GM21529 (cell line): Measurements from ENCODE around the gene TM7SF3.
A peak's percentile ranks its signal among the peaks of the same experiment; 100 is the strongest.
"Not testable (repeated sequence)": the region's sequence is repeated elsewhere in the genome, so short reads cannot be mapped to it uniquely, and the experiment has no call there.

ENCODE experiments used
- ATAC-seq: cut with Tn5 transposase; IDR thresholded peaks from one replicate; pipeline ENCODE4 v1.9.1; 2021; ENCODE audit not compliant: unreplicated experiment

The TM7SF3 gene

DNA sequence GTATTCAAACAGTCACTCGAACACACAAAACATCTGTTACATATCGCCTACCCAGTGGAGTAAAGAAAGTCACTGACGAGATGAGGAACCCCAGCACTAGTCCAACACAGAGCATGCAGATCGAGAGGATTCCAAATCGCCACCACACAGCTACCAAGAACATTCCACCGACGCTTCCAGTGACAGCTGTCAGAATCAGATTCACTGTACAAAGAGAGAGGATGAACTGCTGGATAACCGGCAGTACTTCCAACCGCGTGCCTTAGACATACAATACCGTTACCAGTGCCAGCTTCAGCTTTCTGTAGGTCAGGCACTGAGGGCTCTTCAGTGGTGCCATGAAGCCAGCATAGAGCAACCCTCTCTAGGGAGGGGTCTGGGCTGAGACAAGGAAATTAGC is 34.5 kb downstream of the TM7SF3 start:
- no peak for ATAC-seq

DNA sequence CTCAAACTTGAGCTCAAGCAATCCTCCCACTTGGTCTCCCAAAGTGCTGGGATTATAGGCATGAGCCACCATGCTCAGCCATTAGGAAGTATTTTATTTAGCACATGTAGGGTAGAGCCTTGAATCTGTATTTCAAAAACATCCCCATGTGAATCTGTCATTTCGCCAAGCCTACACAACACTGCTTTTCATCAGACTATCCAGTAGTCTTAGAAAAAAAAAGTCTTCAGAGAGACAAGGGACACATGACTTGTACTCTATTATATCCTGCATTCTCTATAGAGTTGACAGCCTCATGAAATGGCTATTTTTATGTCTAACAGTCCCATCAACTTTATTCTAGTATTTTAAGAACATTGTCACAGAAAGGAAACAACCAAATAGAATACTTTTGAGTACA is 35.4 kb downstream of the TM7SF3 start:
- no peak for ATAC-seq

DNA sequence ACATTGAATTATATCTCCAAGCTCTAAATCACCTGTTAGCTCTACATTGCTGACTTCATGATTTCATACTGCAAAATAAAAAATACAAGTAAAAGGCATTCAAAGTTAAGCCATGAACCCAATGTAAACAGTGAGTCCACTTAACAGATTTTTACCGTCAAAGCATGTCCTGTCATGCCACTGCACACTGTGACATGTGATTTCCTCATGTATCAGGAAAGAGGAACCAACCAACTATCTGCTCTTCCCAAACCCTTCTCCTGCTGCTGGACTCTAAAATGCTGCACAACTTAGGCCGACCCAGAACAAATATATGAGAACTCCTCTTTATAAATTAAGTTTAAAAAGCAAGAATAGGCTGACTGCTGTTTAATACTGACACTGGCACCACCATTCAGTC is 37.5 kb downstream of the TM7SF3 start:
- no peak for ATAC-seq

DNA sequence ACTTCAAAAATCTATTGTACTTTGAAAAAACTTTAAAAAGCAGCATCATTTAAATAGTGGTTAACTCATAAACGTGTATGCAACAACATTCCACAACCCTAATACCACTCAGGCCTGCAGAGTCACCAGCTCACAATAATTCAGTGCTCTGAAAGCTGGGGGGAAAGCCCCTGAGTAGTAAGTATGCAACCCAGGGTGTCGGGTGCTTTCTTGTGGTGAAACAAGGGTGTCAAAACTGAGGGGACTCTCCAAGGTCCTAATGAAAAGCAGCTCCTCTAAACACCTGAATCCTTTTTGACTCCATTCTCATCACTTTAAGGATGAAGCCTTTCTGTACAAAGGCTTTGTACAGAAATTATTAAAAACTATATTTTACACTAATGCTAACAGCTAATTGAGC is 42.2 kb downstream of the TM7SF3 start:
- peak; percentile 99 for ATAC-seq

DNA sequence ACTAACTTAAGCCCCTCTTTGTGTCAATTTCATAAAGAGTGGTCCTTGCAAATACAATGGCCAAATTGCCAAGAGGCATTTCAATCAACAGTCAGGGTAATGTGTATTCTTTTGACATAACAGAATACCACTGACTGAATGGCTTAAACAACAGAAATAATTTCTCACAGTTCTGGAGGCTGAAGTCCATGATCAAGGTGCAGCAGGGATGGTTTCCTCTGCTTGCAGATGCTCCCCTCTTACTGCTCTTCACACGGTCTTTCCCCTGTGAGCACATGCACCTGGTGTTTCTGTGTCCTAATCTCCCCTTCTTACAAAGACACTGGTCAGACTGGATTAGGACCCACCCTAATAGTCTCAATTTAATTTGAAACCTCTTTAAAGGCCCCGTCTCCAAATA is 44.0 kb downstream of the TM7SF3 start:
- ATAC-seq: no peak

DNA sequence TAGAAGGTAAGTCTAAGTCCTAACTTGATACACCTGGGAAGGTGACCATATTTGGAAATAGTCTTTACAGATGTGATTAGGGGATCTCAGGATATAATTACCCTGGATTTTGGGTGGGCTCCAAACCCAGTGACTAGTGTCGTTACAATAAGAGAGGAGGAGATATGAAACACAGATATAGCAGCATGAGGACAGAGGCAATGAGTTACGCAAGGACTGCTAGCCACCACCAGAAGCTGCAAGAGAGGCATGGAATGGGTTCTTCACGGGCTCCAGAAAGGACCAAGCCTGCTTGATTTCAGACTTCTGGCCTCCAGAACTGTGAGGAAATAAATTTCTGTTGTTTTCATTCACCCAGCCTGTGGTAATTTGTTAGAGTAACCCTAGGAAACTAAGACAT is 47.3 kb downstream of the TM7SF3 start:
- no peak for ATAC-seq

DNA sequence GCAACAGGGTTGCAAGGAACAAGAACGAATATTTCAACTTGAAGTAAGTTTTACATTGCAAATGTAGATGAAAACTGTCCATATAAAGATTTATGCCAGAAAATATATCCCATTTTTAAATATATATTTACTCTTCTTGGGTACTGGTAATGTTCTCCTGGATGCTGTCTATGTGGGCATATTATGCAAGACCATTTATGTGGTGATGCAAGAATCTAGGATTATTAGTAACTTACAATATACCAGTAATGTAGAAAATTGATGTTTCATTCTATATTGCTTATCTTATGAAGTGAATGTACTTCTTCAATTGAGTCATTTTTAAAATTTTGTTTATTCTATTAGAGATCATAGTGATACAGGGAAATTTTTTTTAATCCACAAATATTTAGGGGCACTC is 50.8 kb downstream of the TM7SF3 start:
- no peak for ATAC-seq

DNA sequence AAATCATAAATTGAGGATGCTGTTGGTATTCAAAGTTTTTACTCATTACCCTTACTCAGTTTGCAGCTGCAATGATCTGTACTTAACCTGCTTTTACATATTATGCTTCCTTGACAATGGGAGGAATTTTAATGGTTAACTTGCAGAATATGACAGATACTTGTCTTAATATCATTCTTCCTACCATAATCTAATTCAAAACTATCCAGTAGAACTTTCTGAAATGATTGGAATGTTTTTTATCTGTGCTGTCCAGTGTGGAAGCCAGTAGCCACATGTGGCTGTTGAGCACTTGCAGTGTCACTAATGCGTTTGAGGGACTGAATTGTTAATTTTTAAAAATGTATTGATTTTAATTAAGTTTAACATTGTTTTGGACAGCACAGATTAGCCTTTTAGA is 52.4 kb downstream of the TM7SF3 start:
- no peak for ATAC-seq

DNA sequence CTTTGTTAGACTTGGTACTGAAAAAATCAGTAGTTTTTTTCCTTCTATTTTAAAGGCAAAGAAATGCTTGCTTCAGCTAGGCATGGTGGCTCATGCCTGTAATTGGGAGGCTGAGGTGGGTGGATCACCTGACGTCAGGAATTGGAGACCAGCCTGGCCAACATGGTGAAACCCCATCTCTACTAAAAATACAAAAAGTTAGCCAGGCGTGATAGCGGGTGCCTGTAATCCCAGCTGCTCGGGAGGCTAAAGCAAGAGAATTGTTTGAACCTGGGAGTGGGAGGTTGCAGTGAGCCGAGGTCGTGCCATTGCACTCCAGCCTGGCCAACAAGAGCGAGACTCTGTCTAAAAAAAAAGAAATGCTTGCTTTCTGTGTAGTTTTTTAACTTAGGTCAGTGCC is 52.8 kb downstream of the TM7SF3 start:
- not testable (repeated sequence) for ATAC-seq

DNA sequence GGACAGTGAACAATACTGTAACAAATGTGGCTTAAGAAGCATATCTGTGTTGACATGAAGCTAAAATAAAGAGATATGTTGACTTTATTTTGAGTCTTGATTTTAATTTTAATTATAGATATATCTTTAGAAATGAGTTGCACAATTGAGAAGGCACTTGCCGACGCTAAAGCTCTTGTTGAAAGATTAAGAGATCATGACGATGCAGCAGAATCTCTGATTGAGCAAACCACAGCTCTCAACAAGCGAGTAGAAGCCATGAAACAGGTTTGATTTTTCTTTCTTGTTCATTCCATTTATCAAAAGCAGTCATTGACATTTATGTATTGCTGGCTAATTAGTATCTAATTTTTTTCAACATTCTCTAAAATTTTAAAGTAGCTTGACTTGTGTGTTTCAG is 60.2 kb downstream of the TM7SF3 start:
- no peak for ATAC-seq

DNA sequence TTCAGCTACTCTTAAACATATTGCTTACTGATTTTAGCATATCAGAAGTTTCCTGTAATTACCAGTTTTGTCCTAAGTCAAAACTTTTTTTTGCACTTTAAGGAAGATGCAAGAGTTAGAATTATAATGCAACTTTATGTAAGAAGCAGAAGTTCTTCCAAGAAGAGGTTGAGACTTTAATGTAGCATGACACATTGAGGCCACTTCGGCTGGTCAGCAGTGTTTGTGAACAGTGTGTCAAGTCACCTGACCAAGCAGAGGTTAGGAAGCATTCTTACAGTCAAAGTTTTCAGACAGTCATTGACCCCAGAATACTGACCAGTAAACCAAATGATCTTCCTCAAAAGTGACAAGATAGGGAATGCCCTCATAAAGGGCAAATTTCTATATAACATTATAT is 60.7 kb downstream of the TM7SF3 start:
- ATAC-seq: no peak

DNA sequence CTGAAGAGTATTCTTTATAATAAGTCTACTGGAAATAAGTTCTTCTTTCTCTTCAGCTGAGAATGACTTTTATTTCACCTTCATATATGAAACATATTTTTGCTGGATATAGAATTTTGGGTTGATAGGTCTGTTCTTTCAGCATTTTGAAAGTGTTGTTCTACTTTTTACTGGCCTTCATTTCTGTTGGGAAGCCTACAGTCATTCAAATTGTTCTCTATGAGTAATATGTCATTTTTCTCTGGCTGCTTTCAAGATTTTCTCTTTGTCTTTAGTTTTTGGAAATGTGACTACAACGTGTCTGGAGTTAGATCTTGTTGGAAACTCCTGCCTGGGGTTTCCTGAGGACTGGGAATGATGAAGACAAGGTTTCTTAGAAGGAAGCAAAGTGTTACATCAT is 65.9 kb downstream of the TM7SF3 start:
- ATAC-seq: no peak

DNA sequence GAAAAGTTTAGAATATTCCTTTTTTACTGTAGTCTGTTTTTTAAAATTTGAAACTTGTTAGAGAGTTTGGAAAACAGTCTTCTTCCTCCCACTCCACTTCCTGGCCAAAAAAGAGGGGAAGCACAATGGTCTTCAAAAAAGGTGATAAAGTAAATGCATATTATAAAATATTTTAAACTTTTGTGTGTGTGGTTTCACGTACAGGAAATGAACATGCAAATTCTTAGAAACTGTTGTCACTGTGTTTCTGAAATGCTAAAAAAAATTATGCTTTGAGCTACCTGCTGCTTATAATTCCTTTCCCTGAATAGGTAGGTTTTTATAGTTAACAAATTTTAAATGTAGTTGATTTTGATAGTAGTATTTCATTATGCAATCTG is 73.0 kb downstream of the TM7SF3 start:
- no peak for ATAC-seq

DNA sequence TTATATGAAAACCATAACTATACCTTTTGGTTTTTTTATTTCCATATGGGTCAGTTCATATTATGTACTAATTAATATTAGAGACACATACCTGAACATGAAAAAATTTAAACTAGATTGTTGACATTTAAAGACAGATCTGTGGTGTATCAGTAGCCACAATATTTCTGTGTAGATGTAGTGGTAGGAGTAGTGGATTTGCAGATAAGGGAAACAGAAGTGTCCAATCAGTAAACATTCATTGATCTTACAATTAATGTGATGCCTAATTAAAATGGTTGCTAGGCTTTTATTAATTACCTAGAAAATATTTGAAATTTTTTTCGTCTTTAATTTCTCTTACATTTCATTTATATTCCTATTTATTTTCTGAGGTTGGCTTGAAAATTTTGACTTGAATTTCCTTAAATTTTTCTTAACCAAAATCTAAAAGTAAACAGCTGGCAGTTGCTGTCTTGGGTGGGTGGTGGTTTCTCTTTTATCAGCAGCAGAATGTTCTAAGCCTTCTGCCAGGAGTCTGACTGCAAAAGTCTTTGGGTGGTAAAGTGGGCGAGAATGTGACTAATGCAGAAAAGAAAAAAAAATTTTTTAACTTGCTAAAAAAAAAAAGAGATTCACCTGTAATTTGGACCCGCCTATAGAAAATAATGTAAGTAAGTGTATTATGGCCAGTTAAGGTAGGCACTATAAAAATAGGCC is 73.5 kb downstream of the TM7SF3 start:
- ATAC-seq: no peak

DNA sequence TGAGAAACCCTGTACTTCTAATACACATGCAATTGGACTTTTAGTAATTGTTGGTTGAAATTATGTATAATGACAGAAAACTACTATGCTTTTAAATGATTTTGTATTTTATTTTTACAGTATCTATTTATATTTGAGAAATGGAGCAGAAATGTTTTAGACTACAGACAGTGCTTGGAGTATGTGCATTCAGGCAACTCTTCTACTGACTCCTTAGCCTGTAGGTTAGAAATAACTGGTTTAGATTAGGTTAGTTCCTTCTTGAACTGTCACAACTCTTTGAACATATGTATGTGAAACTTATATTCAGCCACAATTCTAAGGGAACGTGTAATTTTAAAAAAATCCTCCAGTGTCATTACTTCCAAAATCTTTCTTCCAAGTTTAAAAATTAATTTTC is 74.2 kb downstream of the TM7SF3 start:
- no peak for ATAC-seq

DNA sequence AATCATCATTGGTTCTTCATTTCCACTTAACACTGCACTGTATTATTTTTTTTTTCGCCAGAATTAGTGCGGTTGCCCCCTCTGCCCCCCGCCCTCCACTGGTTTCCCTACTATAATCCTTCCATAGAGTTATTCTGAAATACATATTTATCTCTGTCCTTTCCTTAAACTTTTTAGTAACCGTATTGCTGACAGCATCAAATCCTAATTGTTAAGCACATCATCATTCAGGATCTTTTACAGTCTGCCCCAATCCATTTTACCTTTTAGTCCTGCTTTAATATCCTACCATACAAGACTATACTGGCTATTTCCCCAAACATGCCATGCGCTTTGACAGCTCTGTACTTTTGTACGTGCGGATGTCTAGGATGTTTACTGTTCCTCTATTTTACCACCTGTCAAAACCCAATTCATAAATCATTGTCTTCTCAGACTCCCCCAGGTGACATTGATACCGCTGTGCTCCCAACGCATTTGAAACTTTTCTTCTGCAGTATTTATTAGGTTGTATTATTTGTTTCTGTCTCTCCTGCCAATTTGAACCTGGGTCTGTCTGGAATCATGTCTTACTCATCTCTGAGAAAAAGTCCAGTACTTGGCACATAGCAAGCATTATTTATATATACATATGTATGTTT is 74.9 kb downstream of the TM7SF3 start:
- ATAC-seq: no peak

DNA sequence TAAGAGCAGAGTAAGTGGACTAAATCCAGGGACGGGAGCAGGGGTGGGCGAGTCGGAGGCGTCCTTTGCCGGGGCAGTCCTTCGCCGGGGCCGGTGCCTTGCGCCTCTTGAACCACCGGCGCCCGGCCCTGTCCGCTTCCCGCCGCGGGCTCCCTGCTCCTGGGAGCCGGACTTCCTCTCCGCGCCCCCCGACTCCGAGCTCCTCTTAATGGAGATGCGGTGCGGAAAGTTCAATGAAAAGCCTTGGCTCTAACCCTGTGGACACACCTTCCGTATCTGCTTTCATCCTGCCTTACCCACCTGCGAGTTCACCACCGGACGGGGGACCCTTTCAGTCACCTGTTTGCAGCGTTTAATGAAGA is 75.5 kb downstream of the TM7SF3 start:
- ATAC-seq: peak; percentile 21

DNA sequence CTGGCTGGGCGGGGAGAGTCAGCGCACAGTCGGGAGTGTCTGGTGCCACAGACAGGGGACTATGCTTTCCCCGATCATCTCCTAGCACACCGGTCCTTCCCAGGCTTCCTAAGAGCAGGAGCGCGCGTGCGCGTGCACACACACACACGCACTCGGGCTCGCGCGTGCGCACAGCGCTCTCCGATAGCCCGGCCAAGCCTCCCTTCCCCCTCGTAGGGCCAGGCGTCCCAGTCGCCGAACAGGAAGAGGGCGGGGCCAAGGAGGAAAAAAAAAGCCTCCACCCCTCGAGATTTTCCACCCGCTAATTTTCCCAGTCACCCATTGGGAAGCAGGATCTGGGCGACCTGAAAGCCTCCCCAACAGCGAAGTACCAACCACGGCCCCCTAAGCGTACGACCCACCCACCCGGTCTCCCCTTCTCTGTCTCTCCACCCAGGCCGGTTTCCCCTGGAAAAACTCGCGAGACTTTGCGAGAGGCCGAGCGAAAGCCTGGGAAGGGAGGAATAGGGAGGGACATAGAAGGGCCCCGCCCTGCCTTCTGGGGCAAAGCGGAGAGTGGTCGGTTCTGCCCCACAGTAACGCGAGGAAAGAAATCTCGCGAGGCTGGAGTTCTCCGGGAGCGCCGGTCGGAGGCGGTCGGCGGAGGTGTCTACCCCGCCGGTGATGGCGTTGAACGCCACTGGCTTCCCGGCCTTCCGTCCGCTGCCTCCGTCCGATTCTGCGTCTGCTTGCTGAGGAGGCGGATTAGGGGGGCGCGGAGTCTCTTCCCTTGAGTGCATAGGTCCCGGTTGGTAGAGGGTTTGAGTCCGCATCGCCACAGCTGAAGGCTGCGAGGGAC is 76.1 kb downstream of the TM7SF3 start, which contains the start of the genes FGFR1OP2 and INTS13:
Gene FGFR1OP2 (plus strand): TSS at position 608 of the 838 bp plus-strand sequence. CDS start 15,689 bp downstream, outside the sequence.
Gene INTS13 (minus strand): TSS at position 119 of the 838 bp plus-strand sequence. CDS start 1,178 bp downstream, outside the sequence.
- ATAC-seq: peak; percentile 86

DNA sequence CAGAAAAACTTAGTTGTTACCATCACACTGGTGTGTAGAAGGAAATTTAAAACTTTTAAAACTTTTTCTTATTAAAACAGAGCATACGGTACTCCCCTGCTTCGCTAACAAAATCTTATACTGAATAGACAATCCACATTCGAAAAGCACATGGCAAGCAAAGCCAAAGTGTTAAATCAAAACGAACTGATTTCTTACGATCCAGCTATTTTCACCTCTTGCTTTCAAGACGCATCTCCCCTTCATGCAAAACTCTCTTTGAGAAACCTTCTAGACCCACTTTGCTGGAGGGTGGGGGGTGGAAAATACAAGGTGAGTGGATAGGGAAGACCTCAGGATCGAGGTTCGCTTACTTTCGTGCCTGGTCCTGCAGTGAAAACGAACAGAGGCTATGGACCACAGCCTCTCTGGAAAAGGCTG is 76.7 kb downstream of the TM7SF3 start:
- ATAC-seq: no peak

DNA sequence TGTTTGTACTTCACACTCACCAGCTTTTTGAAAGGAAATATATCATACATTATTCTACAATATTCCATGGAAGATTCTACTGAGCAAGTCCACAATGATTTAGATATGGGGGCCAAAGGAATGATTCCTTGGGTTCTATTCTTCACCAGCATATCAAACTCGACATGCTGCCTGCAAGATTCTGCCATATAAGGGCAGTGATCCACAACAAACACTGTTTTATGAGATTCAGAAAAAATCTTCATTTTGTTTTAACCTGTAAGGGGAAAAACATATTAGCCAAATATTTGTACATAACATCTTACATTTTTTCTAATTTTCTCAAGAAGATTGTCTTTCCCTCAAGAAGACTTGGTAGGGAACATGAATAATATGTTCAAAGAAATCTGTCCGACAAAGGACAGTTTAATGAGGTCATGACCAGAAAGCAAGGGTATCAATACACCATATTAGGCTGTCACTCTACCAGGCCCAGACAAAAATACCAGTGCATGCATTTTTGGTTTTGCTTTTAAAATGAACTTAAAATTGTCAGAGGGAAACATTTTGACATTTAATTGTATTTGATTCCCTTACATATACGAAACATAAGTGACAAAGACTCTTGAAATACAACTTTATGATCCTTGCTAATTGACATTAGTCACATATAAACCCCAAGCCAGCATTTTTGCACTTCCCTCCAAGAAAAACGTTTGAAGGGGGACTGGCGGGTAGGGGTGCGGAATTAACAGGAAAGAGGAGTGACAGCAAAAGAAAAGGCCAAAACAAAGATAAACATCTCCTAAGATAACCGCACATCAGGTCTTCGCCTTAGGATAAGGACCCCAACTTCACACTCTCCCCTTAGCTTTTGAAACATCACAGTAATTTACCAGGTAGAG is 77.4 kb downstream of the TM7SF3 start:
- no peak for ATAC-seq
